AG09319 (cell line): ENCODE measurements around the gene TMTC2.
"Not testable (repeated sequence)": the region's sequence is repeated elsewhere in the genome, so short reads cannot be mapped to it uniquely, and the experiment has no call there.

Experiments used
- DNase-seq: peaks from one replicate; pipeline ENCODE4 v3.0.0-alpha.2; 2010; ENCODE audit warnings: low read depth; ENCODE audit errors: extremely low read depth
- TF ChIP-seq, protein P1 (sequence below): IDR thresholded peaks from 2 replicates; pipeline ENCODE4 v1.5.1; 2011; ENCODE audit warnings: low read depth, mild to moderate bottlenecking, inconsistent platforms, low read length, moderate library complexity

TMTC2 gene

DNA sequence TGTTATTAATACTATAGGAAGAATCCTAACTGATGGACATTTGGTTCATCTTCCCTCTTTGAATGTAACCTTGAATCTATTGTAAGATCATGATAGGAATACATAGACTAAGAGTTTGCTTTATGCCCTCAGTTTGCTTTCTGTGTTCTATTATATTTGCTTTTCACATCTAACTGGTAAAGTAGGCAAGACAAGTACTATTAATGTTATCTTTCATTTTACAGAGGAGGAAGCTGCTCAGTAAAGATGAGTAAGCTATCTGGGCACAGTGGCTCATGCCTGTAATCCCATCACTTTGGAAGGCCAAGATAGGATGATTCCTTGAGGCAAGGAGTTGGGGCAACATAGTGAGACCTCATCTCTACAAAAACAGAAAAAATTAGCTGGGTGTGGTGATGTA lies 103.0 kb downstream of the TMTC2 start:
- DNase-seq, result no peak

DNA sequence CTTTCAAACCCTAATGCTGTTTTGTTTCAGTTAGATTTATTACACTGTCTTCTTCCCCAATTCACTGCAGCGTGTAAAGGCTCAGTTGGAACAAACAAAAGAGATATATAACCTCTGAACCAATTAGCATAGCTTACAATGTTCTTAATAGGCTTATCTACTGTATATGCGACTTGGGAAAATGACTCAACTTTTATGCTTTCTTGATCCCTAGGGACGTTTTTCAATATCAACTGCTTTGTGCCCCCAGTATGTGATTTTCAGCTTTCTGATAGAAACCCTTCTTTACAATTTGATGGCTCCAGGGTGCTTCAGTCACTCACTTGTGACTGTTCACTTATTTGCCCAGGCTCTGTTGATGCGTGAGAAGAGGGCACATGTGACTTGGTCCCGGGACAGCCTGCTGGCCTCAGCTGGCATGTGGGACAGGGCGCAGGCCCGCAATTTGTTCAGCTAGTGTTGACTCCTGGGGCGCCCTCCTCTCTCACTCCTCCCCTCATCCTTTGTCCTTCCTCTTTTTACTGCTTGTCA lies 107.1 kb downstream of the TMTC2 start:
- DNase-seq, result no peak
- TF ChIP-seq, protein P1, sequence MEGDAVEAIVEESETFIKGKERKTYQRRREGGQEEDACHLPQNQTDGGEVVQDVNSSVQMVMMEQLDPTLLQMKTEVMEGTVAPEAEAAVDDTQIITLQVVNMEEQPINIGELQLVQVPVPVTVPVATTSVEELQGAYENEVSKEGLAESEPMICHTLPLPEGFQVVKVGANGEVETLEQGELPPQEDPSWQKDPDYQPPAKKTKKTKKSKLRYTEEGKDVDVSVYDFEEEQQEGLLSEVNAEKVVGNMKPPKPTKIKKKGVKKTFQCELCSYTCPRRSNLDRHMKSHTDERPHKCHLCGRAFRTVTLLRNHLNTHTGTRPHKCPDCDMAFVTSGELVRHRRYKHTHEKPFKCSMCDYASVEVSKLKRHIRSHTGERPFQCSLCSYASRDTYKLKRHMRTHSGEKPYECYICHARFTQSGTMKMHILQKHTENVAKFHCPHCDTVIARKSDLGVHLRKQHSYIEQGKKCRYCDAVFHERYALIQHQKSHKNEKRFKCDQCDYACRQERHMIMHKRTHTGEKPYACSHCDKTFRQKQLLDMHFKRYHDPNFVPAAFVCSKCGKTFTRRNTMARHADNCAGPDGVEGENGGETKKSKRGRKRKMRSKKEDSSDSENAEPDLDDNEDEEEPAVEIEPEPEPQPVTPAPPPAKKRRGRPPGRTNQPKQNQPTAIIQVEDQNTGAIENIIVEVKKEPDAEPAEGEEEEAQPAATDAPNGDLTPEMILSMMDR, result no peak

More for the DNA sequence above, 103.0 kb downstream of the TMTC2 start:
- TF ChIP-seq, protein P1, result no peak

DNA sequence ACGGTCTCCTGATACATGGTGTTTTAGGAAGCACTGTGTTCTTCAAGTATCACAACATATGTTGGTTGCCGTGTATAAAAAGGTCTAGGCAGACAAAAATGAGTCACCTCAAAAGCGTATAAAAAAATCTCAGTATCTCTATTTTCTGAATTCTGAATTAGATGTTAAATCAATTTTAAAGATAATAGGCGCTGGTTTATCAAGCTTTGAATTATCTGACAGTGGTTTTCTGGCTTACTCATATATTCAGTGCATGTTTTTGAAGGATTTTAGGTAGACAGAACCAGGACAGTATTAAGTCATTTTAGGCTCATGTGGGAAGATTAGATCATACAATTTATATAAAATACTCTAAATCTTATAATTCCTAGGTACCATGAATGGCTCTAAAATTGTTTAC lies 110.8 kb downstream of the TMTC2 start:
- TF ChIP-seq, protein P1, result no peak
- DNase-seq, result no peak

DNA sequence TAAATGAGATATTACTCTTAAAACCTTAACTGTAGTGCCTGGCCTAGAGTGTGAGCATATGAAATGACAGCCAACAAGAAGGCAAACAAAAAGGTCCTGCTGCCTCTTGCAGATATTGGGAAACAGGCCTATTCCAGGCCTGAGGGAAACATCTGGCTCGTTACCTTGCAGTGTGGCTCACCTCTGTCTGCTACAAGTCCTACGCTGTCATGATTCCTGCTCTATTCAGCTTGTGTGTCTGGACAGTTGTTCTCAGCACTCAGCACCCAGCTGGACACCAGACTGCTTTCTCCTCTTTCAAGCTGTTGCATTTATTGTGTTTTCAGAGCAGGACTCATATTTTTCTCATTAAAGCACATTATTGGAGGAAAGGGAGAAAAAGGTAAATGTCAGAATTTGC lies 113.5 kb downstream of the TMTC2 start:
- TF ChIP-seq, protein P1, result no peak

DNA sequence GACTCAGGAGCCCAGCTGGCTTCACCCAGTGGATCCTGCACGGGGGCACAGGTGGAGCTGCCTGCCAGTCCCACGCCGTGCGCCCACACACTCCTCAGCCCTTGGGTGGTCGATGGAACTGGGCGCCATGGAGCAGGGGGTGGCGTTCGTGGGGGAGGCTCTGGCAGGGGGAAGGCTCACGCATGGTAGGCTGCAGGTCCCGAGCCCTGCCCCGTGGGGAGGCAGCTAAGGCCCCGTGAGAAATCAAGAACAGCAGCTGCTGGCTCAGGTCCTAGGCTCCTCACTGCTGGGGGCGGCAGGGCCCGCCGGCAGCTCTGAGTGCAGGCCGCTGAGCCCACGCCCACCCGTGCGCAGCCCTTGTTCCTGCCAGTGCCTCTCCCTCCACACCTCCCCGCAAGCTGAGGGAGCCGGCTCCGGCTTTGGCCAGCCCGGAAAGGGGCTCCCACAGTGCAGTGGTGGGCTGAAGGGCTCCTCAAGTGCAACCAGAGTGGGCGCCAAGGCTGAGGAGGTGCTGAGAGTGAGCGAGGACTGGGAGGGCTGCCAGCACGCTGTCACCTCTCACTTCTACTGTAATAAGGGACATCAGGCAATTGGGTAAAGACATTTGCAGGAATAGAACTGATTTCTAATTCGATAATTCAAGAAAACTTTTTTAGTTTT lies 115.4 kb downstream of the TMTC2 start:
- TF ChIP-seq, protein P1, result no peak
- no peak for DNase-seq

More for the DNA sequence above, 113.5 kb downstream of the TMTC2 start:
- DNase-seq, result no peak

DNA sequence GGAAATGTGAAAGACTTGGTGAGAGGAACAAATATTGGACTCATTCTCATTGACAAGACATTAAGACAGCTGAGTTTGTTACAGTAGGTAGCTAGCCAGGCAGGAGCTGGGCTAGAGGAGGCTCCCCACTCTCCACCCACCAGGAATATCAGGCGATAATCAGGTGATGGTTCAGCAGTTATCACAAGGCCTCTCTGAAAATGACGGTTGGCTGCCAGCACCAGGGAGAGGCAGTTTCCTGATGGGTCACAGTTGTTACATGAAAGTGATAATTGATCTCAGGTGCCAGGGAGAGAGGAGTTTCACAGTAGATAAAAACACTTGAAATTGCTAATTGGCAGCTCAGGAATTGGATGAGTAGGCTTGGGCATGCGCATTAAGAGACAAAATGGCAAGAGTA lies 116.5 kb downstream of the TMTC2 start:
- no peak for DNase-seq
- TF ChIP-seq, protein P1, result no peak

DNA sequence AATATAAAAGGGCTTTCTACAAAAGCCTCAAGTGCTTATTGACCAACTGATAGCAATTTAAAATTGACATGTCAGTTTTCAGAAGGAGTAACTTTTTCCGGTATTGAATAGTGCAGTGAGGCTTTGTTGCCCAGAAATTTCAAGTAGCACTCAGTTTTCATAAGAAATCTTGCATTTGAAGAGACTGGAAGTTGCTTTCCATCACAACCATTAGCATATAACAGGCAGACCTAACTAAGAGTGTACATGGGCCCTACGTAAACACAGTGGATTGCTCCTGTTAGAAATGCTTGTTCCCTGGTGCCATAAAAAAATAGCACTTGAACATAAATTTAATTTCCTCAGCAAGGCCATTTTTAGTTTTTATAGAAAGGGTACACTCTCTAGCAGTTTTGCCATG lies 117.9 kb downstream of the TMTC2 start:
- TF ChIP-seq, protein P1, result no peak
- no peak for DNase-seq

DNA sequence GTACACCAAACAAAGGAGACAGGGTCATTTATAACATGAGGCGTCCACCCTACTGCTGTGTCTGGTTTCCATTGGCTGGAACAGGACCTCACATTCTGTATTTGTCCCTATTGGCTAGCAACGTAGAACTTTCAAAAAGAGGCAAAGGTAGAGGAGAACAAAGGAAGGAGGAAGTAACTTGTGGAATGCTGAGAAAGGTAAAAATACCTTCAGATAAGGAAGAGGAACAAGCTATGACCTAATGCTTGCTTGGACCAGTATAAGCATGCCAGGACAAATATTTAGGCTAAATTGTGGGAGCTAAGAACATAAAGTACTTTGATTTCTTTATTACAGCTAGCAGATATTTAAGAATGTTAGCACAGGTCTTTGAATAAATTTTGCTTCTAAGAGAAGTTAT lies 118.3 kb downstream of the TMTC2 start:
- DNase-seq, result not testable (repeated sequence)
